Fibroblast of mammary gland (primary cell): Measurements from ENCODE around the gene TMEM164.
"Not testable (repeated sequence)": the region's sequence is repeated elsewhere in the genome, so short reads cannot be mapped to it uniquely, and the experiment has no call there.

Source experiments
- DNase-seq: peaks from one replicate; pipeline ENCODE4 v3.0.0-alpha.2; 2010; ENCODE audit warnings: low read depth
- H3K4me3 ChIP-seq: 2 replicates; pipeline ENCODE4 v1.5.1; 2011; ENCODE audit warnings: low read depth, mild to moderate bottlenecking, low read length, moderate library complexity; ENCODE audit not compliant: control insufficient read depth
- TF ChIP-seq, protein P1 (sequence below): conservative IDR thresholded peaks from 2 replicates; pipeline ENCODE4 v1.5.1; 2011; ENCODE audit warnings: low read depth, low read length, inconsistent platforms; ENCODE audit not compliant: control insufficient read depth, insufficient read depth

Gene TMEM164

DNA sequence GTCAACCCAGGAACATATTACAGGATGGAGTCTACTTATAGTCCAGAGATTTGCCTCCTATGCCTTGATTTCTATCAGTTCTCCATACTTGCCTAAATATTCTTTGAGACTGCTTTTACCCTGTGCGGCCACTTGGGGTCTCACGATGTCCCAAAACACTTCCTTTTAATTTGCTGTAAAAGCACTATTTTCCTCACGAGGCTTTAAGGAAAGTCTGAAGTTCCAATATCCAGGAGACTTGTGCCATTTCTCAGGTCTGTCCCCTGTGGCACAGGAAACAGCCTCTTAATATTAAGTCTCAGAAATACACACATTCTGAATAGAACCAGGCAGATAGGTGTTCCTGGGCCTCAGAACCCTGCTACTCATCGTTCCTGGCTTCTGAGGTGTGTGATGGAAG, 142.9 kb downstream of the TMEM164 start:
- H3K4me3 ChIP-seq, result no peak overlapping the region
- TF ChIP-seq, protein P1, sequence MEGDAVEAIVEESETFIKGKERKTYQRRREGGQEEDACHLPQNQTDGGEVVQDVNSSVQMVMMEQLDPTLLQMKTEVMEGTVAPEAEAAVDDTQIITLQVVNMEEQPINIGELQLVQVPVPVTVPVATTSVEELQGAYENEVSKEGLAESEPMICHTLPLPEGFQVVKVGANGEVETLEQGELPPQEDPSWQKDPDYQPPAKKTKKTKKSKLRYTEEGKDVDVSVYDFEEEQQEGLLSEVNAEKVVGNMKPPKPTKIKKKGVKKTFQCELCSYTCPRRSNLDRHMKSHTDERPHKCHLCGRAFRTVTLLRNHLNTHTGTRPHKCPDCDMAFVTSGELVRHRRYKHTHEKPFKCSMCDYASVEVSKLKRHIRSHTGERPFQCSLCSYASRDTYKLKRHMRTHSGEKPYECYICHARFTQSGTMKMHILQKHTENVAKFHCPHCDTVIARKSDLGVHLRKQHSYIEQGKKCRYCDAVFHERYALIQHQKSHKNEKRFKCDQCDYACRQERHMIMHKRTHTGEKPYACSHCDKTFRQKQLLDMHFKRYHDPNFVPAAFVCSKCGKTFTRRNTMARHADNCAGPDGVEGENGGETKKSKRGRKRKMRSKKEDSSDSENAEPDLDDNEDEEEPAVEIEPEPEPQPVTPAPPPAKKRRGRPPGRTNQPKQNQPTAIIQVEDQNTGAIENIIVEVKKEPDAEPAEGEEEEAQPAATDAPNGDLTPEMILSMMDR, result peak; percentile 67
- peak; percentile 54 for DNase-seq

DNA sequence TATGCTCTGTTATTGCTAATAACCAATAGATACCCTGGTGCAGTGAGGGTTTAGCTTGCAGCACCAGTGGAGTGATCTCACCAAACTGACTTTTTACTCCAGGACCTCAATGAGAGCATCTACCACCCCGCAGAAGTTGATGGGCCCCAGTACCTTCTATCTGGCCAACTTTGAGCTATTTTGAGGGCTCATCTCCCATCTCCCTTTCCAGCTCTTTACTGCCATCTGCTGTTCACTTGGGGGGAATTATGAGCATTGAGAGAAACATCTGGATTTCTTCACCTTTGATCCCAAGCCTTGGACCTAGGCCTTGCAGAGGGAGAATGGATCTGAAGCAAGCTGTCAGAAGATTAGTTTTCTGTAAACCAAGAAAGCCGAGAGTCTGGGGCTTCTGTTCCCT, 143.6 kb downstream of the TMEM164 start:
- no peak overlapping the region for H3K4me3 ChIP-seq
- DNase-seq, result peak; percentile 74
- TF ChIP-seq, protein P1, result peak; percentile 87

DNA sequence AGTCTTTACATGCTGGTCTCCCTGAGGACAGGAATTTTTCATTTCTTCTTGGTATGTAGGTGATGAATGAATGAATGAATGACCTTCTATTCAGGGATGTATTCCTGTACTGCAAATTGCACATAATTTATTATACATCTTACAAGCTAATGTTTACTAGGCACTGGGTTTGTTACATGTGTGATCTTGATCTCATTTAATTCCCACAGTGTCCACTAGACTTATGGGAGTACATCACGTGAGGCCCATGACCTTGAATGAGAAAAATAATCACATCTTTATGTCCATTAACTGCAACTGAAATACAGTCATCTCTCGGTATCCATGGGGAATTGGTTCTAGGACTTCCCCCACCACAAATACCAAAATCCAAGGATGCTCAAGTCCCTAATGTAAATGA, 150.3 kb downstream of the TMEM164 start:
- no peak for DNase-seq
- TF ChIP-seq, protein P1, result no peak
- H3K4me3 ChIP-seq, result no peak overlapping the region

DNA sequence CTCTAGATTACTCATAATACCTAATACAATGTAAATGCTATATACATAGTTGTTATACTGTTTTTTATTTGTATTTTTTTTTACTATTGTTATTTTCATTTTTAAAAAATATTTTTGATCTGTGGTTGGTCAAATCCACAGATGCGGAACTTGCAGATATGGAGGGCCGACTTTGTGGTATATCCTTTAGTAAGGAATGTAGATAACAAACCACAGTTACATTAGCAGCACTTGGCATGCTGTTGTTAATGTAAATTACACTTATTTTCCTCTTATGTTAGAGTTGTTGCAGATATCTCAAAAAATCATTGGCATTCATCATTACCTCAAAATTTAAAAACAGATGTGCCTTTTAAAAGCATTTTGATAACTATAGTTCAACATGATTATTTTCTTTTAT, 151.0 kb downstream of the TMEM164 start:
- no peak for DNase-seq
- no peak overlapping the region for H3K4me3 ChIP-seq
- TF ChIP-seq, protein P1, result no peak

DNA sequence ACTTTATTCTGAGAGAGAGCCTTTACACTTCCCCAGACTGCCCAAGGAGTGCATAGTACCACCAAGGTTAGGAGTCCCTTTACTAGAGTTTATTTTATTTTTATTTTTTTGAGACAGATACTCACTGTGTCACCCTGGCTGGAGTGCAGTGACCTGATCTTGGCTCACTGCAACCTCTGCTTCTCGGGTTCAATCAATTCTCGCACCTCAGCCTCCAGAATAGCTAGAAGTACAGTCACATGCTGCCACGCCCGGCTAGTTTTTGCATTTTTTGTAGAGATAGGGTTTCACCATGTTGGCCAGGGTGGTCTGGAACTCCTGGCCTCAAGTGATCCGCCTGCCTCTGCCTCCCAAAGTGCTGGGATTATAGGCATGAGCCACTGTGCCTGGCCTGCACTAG, 151.4 kb downstream of the TMEM164 start:
- not testable (repeated sequence) for DNase-seq, H3K4me3 ChIP-seq

DNA sequence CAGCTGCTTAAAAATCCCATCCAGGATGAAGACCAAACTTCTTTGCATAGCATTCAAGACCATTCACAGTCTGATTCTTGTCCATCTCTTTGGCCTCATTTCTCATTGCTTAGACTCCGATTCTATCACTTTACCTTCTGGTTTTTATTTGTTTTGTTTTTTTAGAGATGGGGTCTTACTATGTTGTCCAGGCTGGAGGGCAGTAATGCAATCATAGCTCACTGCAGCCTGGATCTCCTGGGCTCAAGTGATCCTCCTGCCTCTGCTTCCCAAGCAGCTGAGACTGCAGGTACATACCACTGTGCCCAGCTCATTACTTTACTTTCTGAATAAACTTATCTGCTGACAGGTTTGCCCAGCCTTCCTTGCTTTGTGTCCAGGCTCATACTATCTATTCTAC, 152.8 kb downstream of the TMEM164 start:
- DNase-seq, result no peak
- no peak overlapping the region for H3K4me3 ChIP-seq
- TF ChIP-seq, protein P1, result no peak

DNA sequence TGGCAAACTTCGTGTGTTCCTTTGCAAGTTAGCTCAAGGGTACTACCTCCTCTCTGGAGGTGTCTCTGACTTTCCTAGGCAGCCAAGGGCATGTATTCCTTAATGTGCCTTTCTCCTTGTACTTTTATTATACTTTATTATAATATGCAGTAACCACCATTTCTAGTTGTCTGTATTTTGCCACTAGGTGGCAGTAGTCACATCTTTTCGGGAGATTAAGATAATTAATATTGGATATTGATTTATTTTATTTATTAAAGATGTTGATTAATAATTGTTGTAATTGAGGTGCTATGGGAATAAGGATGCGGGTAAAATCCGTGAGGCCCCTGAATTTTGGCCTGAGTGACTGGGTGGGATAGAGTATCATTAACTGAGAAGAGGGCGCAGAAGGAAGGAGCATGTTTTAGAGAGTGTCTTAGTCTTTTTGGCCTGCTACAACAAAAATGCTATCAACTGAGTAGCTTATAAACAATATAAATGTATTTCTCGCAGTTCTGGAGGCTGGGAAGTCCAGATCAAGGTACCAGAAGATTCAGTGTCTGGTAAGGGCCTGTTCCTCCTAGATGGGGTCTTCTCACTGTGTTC, 153.3 kb downstream of the TMEM164 start:
- TF ChIP-seq, protein P1, result peak; percentile 57
- DNase-seq, result no peak
- H3K4me3 ChIP-seq, result no peak overlapping the region

DNA sequence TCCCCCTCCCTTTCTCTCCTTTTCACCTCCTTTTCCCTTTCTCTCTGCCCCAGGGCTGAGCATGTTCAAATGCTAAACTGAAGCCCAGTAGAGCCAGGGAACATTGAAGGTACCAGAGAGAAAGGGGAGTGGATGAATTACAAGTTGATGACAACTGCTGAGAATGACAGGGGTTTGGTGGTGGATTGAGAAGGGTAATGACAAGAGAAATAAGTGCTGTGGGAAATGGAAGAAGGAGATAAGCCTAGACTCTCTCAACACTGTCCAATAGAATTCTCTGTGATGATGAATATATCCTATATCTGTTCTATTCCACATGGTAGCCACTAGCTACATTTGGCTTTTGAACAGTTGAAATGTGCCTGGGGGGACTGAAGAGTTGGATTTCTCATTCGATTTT, 154.5 kb downstream of the TMEM164 start:
- no peak overlapping the region for H3K4me3 ChIP-seq
- no peak for DNase-seq
- TF ChIP-seq, protein P1, result no peak
